Retina (tissue), 1 donor: ENCODE measurements around the gene BCL11A.
"Not testable (repeated sequence)": the region's sequence is repeated elsewhere in the genome, so short reads cannot be mapped to it uniquely, and the experiment has no call there.

Experiments used
- DNase-seq: peaks from one replicate; pipeline ENCODE4 v3.0.0-alpha.2; 2016

The BCL11A gene

GRCh38 chr2:60417210-60417609 lies 136.2 kb downstream of the BCL11A start:
- not testable (repeated sequence) for DNase-seq

GRCh38 chr2:60416221-60417008 lies 137.0 kb downstream of the BCL11A start:
- DNase-seq = no peak

- no peak for DNase-seq
Observed at GRCh38 chr2:60415814-60416213, 137.6 kb downstream of the BCL11A start.

GRCh38 chr2:60414495-60415138 lies 138.8 kb downstream of the BCL11A start:
- DNase-seq = no peak

- no peak for DNase-seq
Observed at GRCh38 chr2:60413814-60414168, 139.7 kb downstream of the BCL11A start.

GRCh38 chr2:60413069-60413813 lies 140.2 kb downstream of the BCL11A start:
- no peak for DNase-seq

GRCh38 chr2:60412620-60413019 lies 140.8 kb downstream of the BCL11A start:
- no peak for DNase-seq

- DNase-seq = no peak
Observed at GRCh38 chr2:60412027-60412426, 141.4 kb downstream of the BCL11A start.

- no peak for DNase-seq
Observed at GRCh38 chr2:60411295-60411694, 142.2 kb downstream of the BCL11A start.

GRCh38 chr2:60410456-60411146 lies 142.9 kb downstream of the BCL11A start:
- DNase-seq = no peak

GRCh38 chr2:60409531-60409871 lies 144.0 kb downstream of the BCL11A start:
- no peak for DNase-seq

- no peak for DNase-seq
Observed at GRCh38 chr2:60408811-60409530, 144.5 kb downstream of the BCL11A start.

- no peak for DNase-seq
Observed at GRCh38 chr2:60408207-60408606, 145.2 kb downstream of the BCL11A start.

GRCh38 chr2:60407398-60407797 lies 146.1 kb downstream of the BCL11A start:
- no peak for DNase-seq

- DNase-seq = no peak
Observed at GRCh38 chr2:60406192-60406591, 147.3 kb downstream of the BCL11A start.

GRCh38 chr2:60405271-60405919 lies 148.1 kb downstream of the BCL11A start:
- DNase-seq = no peak
